OCI-LY1 (cell line): ENCODE results near the gene DNAH8.

ENCODE experiments used
- H2AFZ ChIP-seq: fragments of 200-600 bp; sonication (generic), shearing (Covaris generic); 2 replicates; pipeline ENCODE4 v1.6.0; 2014; ENCODE audit warnings: antibody characterized with exemption, mild to moderate bottlenecking, low read length
- H3F3A ChIP-seq: fragments of 200-600 bp; sonication (generic), shearing (Covaris generic); 2 replicates; pipeline ENCODE4 v1.6.0; 2014; ENCODE audit warnings: mild to moderate bottlenecking, antibody characterized with exemption, low read length, moderate library complexity; ENCODE audit not compliant: insufficient read depth
- H3K27ac ChIP-seq: fragments of 200-600 bp; sonication (generic); 2 replicates; pipeline ENCODE4 v1.5.1; 2014; ENCODE audit warnings: low read length, mixed run types, mild to moderate bottlenecking, low read depth; ENCODE audit not compliant: poor library complexity, severe bottlenecking
- H3K27me3 ChIP-seq: fragments of 200-600 bp; sonication (generic); 2 replicates; pipeline ENCODE4 v1.6.0; 2014; ENCODE audit warnings: antibody characterized with exemption, mild to moderate bottlenecking, low read length, moderate library complexity; ENCODE audit not compliant: insufficient read depth
- H3K36me3 ChIP-seq: fragments of 200-600 bp; sonication (generic); 2 replicates; pipeline ENCODE4 v1.6.1; 2014; ENCODE audit warnings: mild to moderate bottlenecking, antibody characterized with exemption, low read length, moderate library complexity, mixed read lengths; ENCODE audit not compliant: insufficient read depth
- H3K4me1 ChIP-seq: fragments of 200-600 bp; sonication (generic); 2 replicates; pipeline ENCODE4 v1.5.1; 2014; ENCODE audit warnings: mild to moderate bottlenecking, low read length, moderate library complexity; ENCODE audit not compliant: insufficient read depth, severe bottlenecking
- H3K4me2 ChIP-seq: fragments of 200-600 bp; sonication (generic), shearing (Covaris generic); 2 replicates; pipeline ENCODE4 v1.6.1; 2014; ENCODE audit warnings: low read length
- H3K4me3 ChIP-seq: fragments of 200-600 bp; sonication (generic); 2 replicates; pipeline ENCODE4 v1.5.1; 2014; ENCODE audit warnings: low read length, low read depth, mild to moderate bottlenecking, mixed read lengths; ENCODE audit not compliant: poor library complexity, severe bottlenecking
- H3K79me2 ChIP-seq: fragments of 200-600 bp; shearing (Covaris generic); 2 replicates; pipeline ENCODE4 v1.6.1; 2016; ENCODE audit warnings: mixed run types, low read length, mixed read lengths; ENCODE audit not compliant: insufficient read depth
- H3K9ac ChIP-seq: fragments of 200-600 bp; sonication (generic), shearing (Covaris generic); 2 replicates; pipeline ENCODE4 v1.6.1; 2014; ENCODE audit warnings: mild to moderate bottlenecking, low read length, mixed read lengths
- H3K9me2 ChIP-seq: fragments of 200-600 bp; sonication (generic), shearing (Covaris generic); 2 replicates; pipeline ENCODE4 v1.6.1; 2014; ENCODE audit warnings: low read depth, mild to moderate bottlenecking, low read length, mixed read lengths
- H3K9me3 ChIP-seq: fragments of 200-600 bp; shearing (Covaris generic); 2 replicates; pipeline ENCODE4 v1.6.1; 2014; ENCODE audit warnings: low read length, mixed read lengths
- H4K20me1 ChIP-seq: fragments of 200-600 bp; sonication (generic), shearing (Covaris generic); 2 replicates; pipeline ENCODE4 v1.6.0; 2016; ENCODE audit warnings: mild to moderate bottlenecking, low read length; ENCODE audit not compliant: insufficient read depth
- EZH2 ChIP-seq: fragments of 200-600 bp; sonication (generic), shearing (Covaris generic); IDR thresholded peaks from 2 replicates; pipeline ENCODE4 v1.8.0; 2017; ENCODE audit warnings: borderline replicate concordance, mixed run types, mild to moderate bottlenecking, antibody characterized with exemption, low read length, moderate library complexity, mixed read lengths
- TF ChIP-seq, protein P1 (sequence below): fragments of 200-600 bp; sonication (generic), shearing (Covaris generic); IDR thresholded peaks from 2 replicates; pipeline ENCODE4 v1.5.1; 2017; ENCODE audit warnings: mild to moderate bottlenecking, antibody characterized with exemption, low read length, moderate library complexity, mixed read lengths

Gene DNAH8

DNA sequence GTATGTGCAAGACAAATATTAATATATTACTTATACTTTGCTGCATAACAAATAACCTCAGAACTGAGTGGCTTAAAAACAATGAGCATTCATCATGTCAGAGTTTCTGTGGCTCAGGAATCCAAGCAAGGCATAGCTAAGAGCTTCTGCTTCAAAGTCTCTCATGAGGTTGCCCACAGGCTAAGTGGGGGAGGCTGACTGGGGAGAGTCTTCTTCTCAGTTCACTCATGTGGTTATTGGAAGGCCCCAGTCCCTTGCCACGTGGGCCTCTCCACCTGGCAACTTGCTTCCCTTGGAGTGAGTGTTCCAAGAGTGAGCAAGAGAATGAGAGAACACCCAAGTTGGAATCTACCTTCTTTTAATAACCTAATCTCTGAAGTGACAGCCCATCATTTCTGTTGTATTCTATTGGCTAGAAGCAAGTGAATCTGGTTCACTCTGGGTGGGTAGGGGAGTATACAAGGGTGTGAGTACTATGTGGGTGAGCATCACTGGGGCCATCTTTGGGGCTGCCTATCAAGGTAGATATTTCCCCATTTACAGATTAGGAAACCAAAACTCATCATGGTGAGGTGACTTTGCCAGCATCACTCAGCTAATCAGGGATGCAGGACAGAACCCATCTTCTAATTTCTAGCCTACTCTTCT is 36.0 kb downstream of the DNAH8 start:
- H3K27me3 ChIP-seq, result no peaks in the 10 kb centered on the region
- H3K9me2 ChIP-seq, result no peaks in the 10 kb centered on the region
- H3K4me1 ChIP-seq, result no peaks in the 10 kb centered on the region
- no peak overlapping the region for H3K4me3 ChIP-seq
- no peaks in the 10 kb centered on the region for H3K9me3 ChIP-seq
- H3F3A ChIP-seq, result no peaks in the 10 kb centered on the region
- H3K36me3 ChIP-seq, result no peaks in the 10 kb centered on the region
- H2AFZ ChIP-seq, result no peak overlapping the region
- H4K20me1 ChIP-seq, result no peaks in the 10 kb centered on the region
- no peak overlapping the region for H3K9ac ChIP-seq
- no peak overlapping the region for H3K4me2 ChIP-seq
- no peaks in the 10 kb centered on the region for H3K79me2 ChIP-seq
- TF ChIP-seq EZH2, result no peak
- TF ChIP-seq, protein P1, sequence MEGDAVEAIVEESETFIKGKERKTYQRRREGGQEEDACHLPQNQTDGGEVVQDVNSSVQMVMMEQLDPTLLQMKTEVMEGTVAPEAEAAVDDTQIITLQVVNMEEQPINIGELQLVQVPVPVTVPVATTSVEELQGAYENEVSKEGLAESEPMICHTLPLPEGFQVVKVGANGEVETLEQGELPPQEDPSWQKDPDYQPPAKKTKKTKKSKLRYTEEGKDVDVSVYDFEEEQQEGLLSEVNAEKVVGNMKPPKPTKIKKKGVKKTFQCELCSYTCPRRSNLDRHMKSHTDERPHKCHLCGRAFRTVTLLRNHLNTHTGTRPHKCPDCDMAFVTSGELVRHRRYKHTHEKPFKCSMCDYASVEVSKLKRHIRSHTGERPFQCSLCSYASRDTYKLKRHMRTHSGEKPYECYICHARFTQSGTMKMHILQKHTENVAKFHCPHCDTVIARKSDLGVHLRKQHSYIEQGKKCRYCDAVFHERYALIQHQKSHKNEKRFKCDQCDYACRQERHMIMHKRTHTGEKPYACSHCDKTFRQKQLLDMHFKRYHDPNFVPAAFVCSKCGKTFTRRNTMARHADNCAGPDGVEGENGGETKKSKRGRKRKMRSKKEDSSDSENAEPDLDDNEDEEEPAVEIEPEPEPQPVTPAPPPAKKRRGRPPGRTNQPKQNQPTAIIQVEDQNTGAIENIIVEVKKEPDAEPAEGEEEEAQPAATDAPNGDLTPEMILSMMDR, result no peak
- no peak overlapping the region for H3K27ac ChIP-seq

DNA sequence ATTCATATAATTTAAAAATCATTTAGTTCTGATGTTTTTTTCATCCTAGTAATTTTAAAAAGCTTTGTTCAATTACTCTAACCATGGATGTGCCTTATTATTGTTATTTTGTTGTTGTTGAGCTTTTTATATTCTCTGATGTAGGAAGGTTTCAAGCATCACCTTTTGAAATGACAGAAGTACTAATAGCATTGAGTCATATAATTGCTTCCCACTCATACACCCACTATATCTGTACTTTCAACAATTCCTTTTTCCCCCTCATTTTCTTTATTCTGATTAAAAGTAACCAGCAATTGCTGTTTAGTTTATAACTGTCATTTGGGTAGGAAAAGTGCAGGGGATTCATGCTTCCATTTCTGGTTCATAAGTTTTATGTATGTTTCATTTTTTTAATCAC is 38.6 kb downstream of the DNAH8 start:
- Histone ChIP-seq H3K36me3 (no peaks in the 10 kb centered on the region), H3K9me2 (no peaks in the 10 kb centered on the region), H2AFZ (no peak overlapping the region), H3K79me2 (no peaks in the 10 kb centered on the region), H3F3A (no peaks in the 10 kb centered on the region), H3K27me3 (no peaks in the 10 kb centered on the region), H3K4me2 (no peak overlapping the region), H3K4me3 (no peak overlapping the region), H3K4me1 (no peaks in the 10 kb centered on the region), H4K20me1 (no peaks in the 10 kb centered on the region), H3K9me3 (no peaks in the 10 kb centered on the region), H3K9ac (no peak overlapping the region), H3K27ac (no peak overlapping the region)
- TF ChIP-seq, protein P1, result no peak
- TF ChIP-seq EZH2, result no peak

DNA sequence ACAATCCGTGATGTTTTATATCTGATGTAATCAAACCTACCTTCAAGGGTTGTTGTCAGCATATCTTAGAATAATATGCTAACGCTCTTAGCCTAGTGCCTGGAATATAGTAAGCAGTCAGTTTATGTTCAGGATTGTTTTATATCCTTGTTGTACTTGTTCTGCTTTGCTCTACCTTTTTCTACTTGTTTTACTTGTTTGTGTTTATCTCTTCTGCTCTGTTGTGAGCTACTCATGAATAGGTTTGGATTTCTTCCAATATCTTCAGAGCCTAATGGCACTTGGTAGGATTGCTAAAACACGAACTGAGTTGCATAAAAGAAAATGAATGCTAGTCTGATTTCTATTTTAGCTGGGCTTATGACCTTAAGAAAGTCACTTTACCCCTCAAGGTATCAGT is 40.1 kb downstream of the DNAH8 start:
- Histone ChIP-seq H3K9ac (no peak overlapping the region), H2AFZ (no peak overlapping the region), H3K9me2 (no peaks in the 10 kb centered on the region), H3F3A (no peaks in the 10 kb centered on the region), H3K4me2 (no peak overlapping the region), H3K4me1 (no peaks in the 10 kb centered on the region), H3K27me3 (no peaks in the 10 kb centered on the region), H3K9me3 (no peaks in the 10 kb centered on the region), H3K36me3 (no peaks in the 10 kb centered on the region), H3K79me2 (no peaks in the 10 kb centered on the region), H4K20me1 (no peaks in the 10 kb centered on the region), H3K27ac (no peak overlapping the region), H3K4me3 (no peak overlapping the region)
- TF ChIP-seq, protein P1, result no peak
- no peak for TF ChIP-seq EZH2
